GM12892 (cell line): ENCODE data around the gene CTBP2.

Source experiments
- DNase-seq: peaks from one replicate; pipeline ENCODE4 v3.0.0; 2011; ENCODE audit not compliant: insufficient read length
- FAIRE-seq: peaks from 2 replicates; lab custom pipeline; 2011; peaks lifted over from hg19 to GRCh38; lab: Jason Lieb, UNC
- POLR2A ChIP-seq: IDR thresholded peaks from 2 replicates; pipeline ENCODE4 v1.6.1; 2011; ENCODE audit warnings: low read depth, low read length, control low read depth
- POLR2AphosphoS5 ChIP-seq: IDR thresholded peaks from 2 replicates; pipeline ENCODE4 v1.6.1; 2011; ENCODE audit warnings: low read depth, low read length, control low read depth
- TAF1 ChIP-seq: IDR thresholded peaks from 2 replicates; pipeline ENCODE4 v1.6.1; 2011; ENCODE audit warnings: low read depth, mild to moderate bottlenecking, control low read depth, low read length, borderline replicate concordance

Gene CTBP2

DNA sequence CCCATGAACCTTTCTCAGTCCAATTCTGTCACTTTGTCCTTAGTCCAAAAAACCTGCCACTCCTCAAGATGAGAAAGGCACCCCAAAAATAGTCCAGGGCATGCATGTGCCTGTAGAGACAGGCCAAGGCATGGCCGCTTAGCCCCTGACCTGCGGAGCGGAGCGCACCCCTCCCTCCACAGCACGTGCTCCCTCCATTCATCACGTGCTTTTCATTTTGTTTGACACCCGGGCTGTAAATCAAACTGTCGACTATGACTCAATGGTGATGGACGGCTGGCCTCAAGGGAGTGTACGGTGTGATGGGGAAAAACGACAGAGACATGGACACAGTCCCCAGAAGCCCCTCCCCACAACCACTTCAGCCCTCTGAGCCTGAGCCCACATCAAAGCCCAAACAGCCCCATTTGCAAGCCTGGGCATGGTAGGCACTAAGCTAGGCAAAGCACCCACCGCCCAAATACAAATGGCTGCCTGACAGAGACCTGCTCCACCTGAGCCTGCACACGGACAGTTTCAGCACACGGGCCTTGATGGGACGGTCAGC is 127.8 kb downstream of the CTBP2 start:
- FAIRE-seq: no peak
- no peak for DNase-seq
- TF ChIP-seq TAF1 (no peak), POLR2AphosphoS5 (no peak), POLR2A (no peak)

DNA sequence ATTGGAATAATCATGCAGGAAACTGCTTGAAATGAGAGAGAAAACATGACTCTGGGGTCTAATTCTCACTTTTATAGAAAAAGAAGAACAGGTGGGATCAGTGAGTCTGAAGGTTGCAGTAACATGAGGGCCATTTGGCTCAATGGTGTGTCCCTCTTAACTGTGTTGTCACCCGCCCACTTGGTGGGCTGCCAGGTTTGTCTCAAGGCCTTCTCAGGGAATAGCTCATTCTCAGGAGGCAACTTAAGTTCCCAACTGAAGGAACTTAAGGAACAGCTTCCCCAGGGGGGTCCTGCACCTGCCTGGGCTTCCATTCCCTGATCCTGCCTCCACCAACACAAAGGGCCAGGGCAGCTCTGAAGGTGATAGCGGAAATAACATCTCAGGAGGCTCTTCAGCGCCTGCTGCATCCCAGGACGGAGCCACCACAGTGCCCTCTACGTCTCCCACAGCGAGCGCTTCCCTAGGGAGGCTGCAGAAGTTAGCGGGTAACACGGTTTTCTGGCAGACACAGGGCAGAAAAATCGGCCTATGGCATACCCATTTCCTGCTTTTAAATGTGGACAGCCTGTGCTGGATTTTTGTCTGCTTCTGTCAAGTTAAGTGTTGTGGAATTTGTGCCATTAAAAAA is 129.7 kb downstream of the CTBP2 start:
- TF ChIP-seq POLR2A (no peak), TAF1 (no peak)
- no peak for DNase-seq
- FAIRE-seq: no peak

DNA sequence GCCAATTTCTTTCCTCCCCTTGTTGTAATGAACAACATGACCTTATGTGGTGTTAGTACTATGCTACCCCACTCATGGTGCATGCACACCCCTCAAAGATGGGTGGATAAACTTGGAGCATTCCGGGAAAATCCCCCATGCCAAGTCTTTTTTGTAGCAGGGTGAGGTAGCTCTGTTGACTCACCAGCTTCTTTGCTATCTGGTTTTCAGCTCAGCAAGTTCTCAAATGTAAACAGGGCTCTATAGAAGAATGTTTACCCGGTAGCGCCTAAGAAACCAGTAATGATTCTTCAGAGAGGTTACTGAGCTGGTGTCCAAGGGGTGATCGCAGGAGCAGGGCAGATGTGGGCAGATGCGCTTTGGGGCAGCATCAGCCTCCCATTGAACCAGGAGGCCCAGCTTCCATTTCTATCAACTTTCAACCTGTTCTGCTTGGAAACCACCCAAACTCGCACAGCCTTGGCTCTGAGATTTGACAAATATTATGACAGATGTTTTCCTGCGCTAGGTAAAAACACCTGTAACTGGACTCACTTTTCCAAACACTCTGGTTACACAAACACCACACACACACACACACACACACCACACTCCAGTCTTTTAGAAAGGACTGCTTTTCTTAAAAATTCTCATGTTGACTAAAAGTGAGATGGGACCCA is 130.7 kb downstream of the CTBP2 start:
- no peak for DNase-seq

DNA sequence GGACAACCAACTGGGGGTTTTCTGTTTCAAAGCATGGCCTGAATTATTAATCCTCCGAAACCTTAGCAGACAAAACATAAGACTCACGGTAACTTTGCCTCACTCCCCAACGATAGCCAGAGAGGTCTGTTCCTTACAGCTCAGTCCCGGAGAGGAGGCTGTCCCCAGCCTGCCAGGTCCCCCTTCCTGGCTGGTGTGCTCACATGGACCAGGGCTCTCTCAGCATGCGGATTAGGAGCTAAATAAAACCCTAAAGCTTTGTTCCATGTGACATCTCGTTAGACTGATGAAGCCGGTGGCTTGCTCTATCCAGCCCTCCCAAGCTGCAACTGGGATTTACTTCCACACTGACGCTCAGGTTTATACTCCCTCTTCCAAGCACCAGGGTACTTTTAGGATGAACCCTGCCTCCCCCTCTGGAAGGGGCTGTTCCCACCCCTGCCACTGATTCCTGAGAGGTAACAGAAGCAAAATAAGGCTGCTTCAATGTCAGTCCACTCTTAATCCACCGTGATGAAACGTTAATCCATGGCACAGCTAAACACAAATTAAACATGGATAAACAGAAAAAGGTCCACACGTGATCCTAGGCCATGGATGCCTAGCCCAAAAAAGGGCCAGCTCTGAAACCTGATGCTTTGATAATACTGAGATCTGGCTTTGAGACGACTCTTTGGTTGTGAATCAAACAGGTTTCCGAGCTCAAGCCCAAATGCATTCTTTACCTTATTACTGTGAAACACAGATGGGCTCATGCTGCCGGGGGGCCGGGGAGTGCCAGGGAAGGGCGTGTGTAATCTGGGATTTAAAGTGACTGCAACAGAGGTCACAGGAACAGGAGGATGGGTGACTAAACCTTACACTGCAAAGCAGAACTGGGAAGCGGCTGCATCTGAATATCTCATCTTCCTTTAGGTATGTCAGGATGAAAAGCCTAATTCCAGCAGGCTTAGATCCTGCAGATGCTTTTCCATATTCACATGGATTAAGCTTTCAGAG is 132.2 kb downstream of the CTBP2 start:
- FAIRE-seq (no peak), DNase-seq (no peak)
- TF ChIP-seq TAF1 (no peak), POLR2A (no peak), POLR2AphosphoS5 (no peak)

More for the DNA sequence above, 130.7 kb downstream of the CTBP2 start:
- TF ChIP-seq POLR2A (no peak), TAF1 (no peak), POLR2AphosphoS5 (no peak)
- FAIRE-seq: no peak

DNA sequence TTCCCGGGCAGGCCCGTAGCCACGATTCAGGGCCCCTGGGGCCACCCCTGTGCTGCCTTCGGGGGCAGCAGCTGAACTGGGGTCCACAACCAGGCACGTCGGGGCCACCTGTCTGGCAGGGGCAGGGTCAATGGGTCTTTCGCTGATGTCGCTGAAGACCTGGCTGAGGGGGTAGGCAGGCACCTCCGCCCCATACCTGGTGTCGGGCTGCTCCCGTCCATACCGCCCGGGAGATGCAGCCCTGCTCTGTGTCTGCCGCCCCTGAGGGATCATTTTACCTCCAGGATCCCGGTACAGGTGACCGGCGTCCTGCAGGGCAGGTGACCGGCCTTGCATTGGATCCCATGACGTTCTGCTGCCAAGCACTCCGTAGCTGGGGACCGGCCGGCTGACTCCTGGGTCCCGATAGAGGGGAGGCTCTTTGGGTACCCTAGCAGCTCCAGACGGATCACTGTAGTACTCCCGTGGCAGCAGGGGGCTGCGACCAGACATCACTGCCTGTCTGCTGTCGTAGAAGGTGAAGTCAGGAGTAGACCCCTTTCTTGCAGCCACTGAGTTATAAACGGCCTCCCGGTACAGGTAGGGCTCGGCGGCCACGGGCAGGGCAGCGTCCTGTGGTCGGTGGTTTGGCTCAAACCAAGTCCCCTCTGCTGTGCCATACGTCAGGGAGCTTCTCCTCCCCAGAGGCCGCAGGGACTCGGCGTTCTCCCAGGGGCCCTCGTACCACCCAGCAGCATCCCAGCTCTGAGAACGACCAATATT is 133.2 kb downstream of the CTBP2 start:
- FAIRE-seq (no peak), DNase-seq (no peak)
- TF ChIP-seq POLR2AphosphoS5 (no peak), POLR2A (no peak), TAF1 (no peak)

DNA sequence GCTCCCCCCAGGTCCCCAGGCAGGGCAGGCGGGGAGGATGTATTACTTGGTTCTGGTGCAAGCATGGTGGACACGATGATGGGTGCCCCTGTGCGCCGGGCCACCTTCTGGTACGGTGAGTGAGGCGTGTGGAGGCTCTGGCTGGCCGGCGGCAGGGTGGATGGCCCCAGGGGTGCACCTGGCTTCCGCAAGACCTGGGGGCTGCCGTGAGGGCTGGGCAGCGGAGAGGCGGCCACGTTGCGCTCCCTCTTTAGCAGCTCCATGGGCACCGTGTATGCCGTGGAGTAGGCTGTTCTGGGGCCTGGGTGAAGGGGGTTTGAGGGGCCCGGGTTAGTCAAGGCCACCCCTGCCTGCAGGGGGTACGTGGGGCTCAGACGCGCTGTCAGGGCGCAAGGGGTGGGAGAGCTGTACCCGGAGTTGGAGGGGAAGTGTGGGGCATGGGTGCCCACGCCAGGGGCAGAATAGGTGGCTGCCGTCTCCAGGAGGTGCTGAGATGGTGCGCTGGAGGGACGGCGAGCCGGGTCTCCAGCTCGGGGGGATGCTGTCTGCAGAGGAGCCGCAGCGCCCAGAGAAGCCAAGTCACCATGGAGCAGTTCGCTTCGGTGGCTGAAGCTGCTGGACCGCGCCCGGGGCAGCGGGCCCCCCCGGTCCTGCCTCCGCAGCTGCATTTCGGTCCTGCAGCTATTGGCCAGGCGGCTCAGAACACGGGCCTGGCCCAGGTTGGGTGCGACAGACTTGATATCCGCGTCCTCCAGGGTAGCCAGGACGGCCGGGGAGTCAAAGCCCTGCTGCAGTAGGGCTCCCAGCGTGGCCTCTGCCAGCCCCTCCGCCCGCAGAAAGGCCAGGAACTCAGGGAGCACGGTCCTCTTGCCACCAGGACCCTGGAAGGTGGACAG is 134.1 kb downstream of the CTBP2 start:
- no peak for TF ChIP-seq POLR2A
- TF ChIP-seq TAF1: no peak
- TF ChIP-seq POLR2AphosphoS5: no peak
- no peak for FAIRE-seq
- DNase-seq: no peak

DNA sequence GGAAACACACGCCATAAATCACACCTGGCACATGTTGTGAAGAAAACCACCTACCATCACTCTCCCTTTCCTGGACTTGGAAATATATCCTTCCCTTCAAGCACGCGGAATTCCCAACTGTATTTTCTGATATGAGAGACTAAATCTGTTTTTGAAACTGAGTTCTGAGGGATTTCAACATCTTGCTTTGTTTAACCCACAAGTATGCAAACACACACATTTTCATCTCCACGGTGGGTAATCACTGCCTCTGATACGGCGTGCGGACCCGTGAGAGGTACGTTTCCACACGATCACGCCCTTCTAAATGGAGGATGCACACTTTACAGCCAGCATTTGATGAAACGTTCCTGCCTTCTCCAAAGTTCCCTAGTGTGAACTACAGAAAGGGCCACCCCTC is 135.0 kb downstream of the CTBP2 start:
- FAIRE-seq (peak; percentile 54), DNase-seq (no peak)
- TF ChIP-seq TAF1 (no peak), POLR2AphosphoS5 (no peak), POLR2A (no peak)

DNA sequence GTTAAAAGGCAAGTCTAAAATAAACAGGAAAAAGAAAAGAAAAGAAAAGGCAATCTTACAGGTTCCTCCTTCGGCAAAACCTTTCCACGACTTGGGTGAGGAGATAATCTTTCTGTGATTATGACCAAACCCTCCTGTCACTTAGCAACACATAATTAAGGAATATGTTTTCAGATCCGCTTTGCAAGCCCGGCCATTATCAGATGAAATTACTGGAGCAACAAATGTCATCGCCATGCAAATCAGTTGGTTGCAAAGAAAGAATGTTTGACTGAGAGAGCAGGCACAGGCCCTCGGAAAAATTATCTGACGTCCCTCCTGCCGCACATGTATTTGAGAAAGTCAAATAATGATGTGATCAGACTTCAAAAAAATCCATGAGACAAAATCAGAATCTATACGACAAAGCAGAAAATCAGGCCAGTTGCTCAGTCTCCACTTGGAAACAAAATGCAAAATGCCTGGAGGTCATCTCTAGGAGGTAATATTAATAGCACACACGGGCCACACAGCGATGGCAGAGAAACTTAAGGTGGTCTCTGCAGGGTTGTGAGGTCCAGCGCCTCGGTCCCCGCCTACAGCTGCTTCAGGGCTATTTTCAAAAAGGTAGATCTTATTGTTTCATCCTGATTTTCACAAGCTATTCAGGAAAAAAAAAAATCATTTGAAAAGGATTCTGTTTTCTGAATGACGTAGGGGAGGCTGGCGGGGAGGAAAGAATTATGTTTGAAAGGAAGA is 135.7 kb downstream of the CTBP2 start:
- DNase-seq (no peak), FAIRE-seq (no peak)

DNA sequence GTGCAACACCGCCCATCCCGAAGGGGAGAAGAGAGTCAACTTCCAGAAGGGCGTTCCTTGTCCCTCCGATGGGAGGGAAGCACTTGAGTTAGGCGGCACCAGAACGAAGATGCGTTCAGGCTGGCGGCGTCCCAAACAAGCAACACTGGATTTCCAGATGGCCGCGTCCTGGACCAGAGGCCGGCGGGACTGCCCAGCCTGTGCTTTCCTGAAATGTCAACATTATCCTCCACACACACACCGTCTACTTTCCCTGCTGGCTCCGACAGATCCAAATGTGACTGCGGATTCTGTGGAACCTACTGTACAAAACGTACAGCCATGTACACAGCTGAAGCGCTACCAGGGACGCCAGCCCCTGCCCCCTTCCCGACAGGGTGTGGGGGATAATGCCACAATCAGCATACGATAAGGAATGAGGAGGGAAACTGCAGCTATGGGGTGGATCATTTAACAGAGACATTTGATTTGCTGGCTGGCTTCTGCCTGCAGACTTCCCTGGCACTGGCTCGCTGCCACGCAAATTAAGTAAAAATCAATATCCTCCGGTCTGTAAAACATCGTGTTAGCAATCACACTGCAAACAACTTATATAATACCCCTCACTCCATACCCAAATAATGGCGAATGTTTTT is 136.4 kb downstream of the CTBP2 start:
- TF ChIP-seq POLR2AphosphoS5 (no peak), TAF1 (no peak), POLR2A (no peak)
- DNase-seq (no peak), FAIRE-seq (no peak)

More for the DNA sequence above, 135.7 kb downstream of the CTBP2 start:
- TF ChIP-seq POLR2AphosphoS5 (no peak), TAF1 (no peak)
